Lung (tissue), 12 donors: Measurements from ENCODE around the gene THRAP3. TPM values are rescaled to one million over a fixed set of nuclear protein-coding genes. Genes with fewer than 3 reads are reported as not detected.

ENCODE experiments used
- ATAC-seq: fragments of 200-7000 bp; cut with Tn5 transposase; one replicate; pipeline ENCODE4 v1.9.1; 2020; ENCODE audit warnings: moderate number of reproducible peaks; ENCODE audit not compliant: insufficient read depth, low FRiP score
- DNase-seq, 3 donors: peaks; one replicate each; pipeline ENCODE4 v3.0.0-alpha.2; 2013 to 2017
- H3K27ac ChIP-seq, 2 donors: one replicate each; pipeline ENCODE4 v1.5.1; 2013; ENCODE audit warnings: mild to moderate bottlenecking in 2 of 2, moderate library complexity in 2 of 2, control low read depth in 1 of 2, inconsistent platforms in 1 of 2, low read depth in 1 of 2, low read length in 1 of 2
- H3K27me3 ChIP-seq, 3 donors: one replicate each; pipeline ENCODE4 v1.5.1; 2013; ENCODE audit warnings: low read length in 2 of 3; ENCODE audit not compliant: control insufficient read depth in 3 of 3, insufficient read depth in 3 of 3
- H3K36me3 ChIP-seq, 4 donors: one replicate each; pipeline ENCODE4 v1.5.1; 2013; ENCODE audit warnings: low read length in 4 of 4, mild to moderate bottlenecking in 1 of 4, moderate library complexity in 1 of 4; ENCODE audit not compliant: control insufficient read depth in 4 of 4, insufficient read depth in 4 of 4
- H3K4me1 ChIP-seq, 5 donors: one replicate each; pipeline ENCODE4 v1.5.1; 2013; ENCODE audit warnings: low read length in 5 of 5, mild to moderate bottlenecking in 2 of 5, moderate library complexity in 1 of 5; ENCODE audit not compliant: control insufficient read depth in 5 of 5, insufficient read depth in 5 of 5
- H3K4me3 ChIP-seq: one replicate; pipeline ENCODE4 v1.5.1; 2013; ENCODE audit warnings: mild to moderate bottlenecking, control low read depth, moderate library complexity
- H3K9ac ChIP-seq, 2 donors: one replicate each; pipeline ENCODE4 v1.5.1; 2013; ENCODE audit warnings: low read length in 2 of 2, control low read depth in 1 of 2; ENCODE audit not compliant: insufficient read depth in 1 of 2
- H3K9me3 ChIP-seq, 4 donors: one replicate each; pipeline ENCODE4 v1.5.1; 2013; ENCODE audit warnings: low read length in 3 of 4, mild to moderate bottlenecking in 1 of 4, moderate library complexity in 1 of 4; ENCODE audit not compliant: control insufficient read depth in 4 of 4, insufficient read depth in 3 of 4
- CTCF ChIP-seq: IDR thresholded peaks from 2 replicates; pipeline ENCODE4 v1.5.1; 2012; ENCODE audit warnings: mild to moderate bottlenecking; ENCODE audit errors: control extremely low read depth, extremely low read depth
- WGBS, 2 donors: extraction: QIAGEN DNeasy Blood & Tissue Kit; methylation state at CpG; one replicate each; pipeline ENCODE4 v1.1.7; 2013; 5-methylcytosine and 5-hydroxymethylcytosine counted together
- polyA plus RNA-seq, 2 donors: library from polyadenylated mRNA; stranded (reverse); fragments of 200-250 nt; gene quantifications; one replicate each; pipeline ENCODE4 v1.2.1, GENCODE V29; 2013
- total RNA-seq, 2 donors: library from RNA; depleted of rRNA in 1 of 2; stranded (reverse); fragments of >200 nt in 1 of 2; gene quantifications; one replicate each; pipeline ENCODE4 v1.2.1, GENCODE V29; 2014 to 2021
- donor health status: control.
- donor health status: control.
- donor health status: Bipolar disorder and iron deficiency.
- donor health status: healthy.
- donor health status: DM: yes; HTN: yes; CAD: no.

The THRAP3 gene
- total and polyA plus RNA-seq, 4 donors: 25.1 to 92.9 (median 67.3) TPM

DNA sequence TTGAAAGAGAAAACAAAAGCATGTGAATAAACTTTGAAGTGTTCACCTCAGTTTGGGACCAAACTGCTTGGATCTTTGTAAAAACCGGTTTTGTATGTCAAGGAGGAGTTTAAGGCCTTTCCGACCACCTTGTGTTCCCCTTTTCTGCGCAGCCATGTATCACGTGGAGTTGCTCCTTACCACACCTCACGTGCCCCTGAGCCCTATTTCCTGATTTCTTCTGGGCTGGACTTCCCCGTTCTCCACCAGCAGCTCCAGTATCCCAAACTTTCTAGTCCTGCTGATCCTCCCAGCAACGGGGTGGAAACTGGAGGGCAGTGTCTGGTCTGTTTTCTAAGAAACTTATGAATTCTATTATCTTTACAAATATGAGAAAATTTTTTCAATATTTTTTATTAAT is 80.3 kb downstream of the THRAP3 start:
- Histone ChIP-seq H3K27ac (no peak overlapping the region), H3K9ac (no peak overlapping the region), H3K9me3 (no peaks in the 10 kb centered on the region), H3K4me3 (no peak overlapping the region), H3K4me1 (peaks cover 0 to 15% (median 3%) of the 10 kb centered on the region in 5 donors), H3K36me3 (peaks cover 26 to 36% (median 29%) of the 10 kb centered on the region in 4 donors), H3K27me3 (no peaks in the 10 kb centered on the region)
- WGBS, 2 donors: 42 to 61% methylated on average over 7 of the region's 7 CpGs
- no peak for TF ChIP-seq CTCF
- ATAC-seq (no peak), DNase-seq (no peak)

DNA sequence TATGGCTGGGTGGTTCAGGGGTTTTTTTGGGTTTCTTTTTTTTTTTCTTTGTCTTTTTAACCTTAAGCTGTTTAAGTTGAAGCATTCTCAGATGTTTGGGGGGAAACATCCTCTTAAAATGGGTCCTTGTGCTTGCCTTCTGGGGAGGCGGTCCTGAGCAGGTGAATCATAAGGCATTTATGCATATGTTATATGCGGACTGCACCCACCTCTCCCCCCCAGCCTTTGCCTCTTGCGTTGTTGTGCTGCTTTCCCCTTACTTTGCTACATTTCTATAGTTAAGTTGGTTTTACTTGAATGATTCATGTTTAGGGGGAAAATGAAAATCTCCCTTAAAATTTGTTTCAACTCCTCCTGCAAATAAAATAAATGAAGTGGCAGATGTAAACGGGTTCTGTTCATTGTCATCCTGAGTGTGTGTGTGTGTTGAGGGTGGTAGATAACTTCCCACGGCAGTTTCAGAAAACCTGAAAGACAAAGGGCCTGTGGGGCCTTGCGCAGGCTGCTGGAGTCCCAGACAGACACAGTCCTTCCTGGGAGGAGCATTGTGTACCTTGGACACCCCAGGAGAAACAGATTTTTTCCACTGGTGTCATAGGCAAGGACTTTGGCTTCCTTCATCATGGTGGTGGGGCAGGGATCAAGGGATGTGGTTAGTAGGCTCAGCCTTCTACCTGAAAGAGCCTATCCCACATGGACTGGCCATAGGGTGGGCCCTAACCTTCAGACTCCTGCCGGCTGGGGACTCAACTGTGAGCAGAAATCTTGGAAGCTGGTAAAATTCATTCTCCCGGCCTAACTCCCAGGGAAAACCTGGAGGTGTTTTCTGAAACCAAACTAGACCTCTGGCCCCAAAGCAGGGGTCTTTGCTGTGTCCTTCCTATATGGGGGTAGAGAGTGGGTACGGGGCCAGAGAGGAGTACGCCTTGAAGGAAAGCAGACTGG is 81.0 kb downstream of the THRAP3 start:
- no peak for DNase-seq
- Histone ChIP-seq H3K9ac (no peak overlapping the region), H3K4me3 (no peak overlapping the region), H3K27ac (peak overlapping the region in 1 of 2 donors; percentile 92), H3K36me3 (peaks cover 20 to 36% (median 26%) of the 10 kb centered on the region in 4 donors), H3K4me1 (peaks cover 0 to 15% (median 3%) of the 10 kb centered on the region in 5 donors), H3K9me3 (no peaks in the 10 kb centered on the region), H3K27me3 (no peaks in the 10 kb centered on the region)
- TF ChIP-seq CTCF: no peak
- no peak for ATAC-seq
- WGBS, 2 donors: 76% methylated on average over 10 of the region's 10 CpGs

DNA sequence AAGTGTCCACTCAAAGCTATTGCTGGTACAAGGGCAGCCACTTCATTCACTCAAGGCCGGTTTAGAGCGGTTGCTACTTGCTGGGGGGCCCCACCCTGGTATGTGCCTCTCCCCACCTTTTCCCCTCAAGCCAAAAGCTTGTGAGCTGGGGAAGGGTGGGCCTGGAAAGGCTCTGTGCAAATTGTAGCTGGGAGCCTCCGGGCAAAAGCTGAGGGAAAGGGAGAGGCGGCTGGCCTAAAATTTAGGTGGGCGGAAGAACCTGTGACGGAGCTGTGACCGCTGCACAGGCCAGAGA is 81.6 kb downstream of the THRAP3 start:
- no peak overlapping the region for H3K9ac ChIP-seq
- ATAC-seq (no peak), DNase-seq (peak; percentile 29 to 49 (median 32))
- H3K27ac ChIP-seq: peak overlapping the region in 1 of 2 donors; percentile 92
- 62 to 80% methylated on average over 7 of the region's 7 CpGs for WGBS, 2 donors
- H3K4me3 ChIP-seq: no peak overlapping the region
- H3K27me3 ChIP-seq: no peaks in the 10 kb centered on the region
- H3K9me3 ChIP-seq: no peaks in the 10 kb centered on the region
- H3K36me3 ChIP-seq: peaks cover 19 to 32% (median 22%) of the 10 kb centered on the region in 4 donors
- peaks cover 0 to 15% (median 3%) of the 10 kb centered on the region in 5 donors for H3K4me1 ChIP-seq
- TF ChIP-seq CTCF: no peak
